A549 (cell line): Measurements from ENCODE around the gene LRRC4C. TPM values are rescaled to one million over a fixed set of nuclear protein-coding genes. Genes with fewer than 3 reads are reported as not detected.

Experiments
- ATAC-seq, 2 experiments: fragments of 200-7000 bp in 1 of 2; fragments of >200 bp in 1 of 2; cut with Nextera tagmentation in 1 of 2; cut with Tn5 transposase in 1 of 2; 3 replicates each; pipeline versions ENCODE4 v1.8.0 to v1.9.1; 2018 to 2020; ENCODE audit warnings: mild to moderate bottlenecking in 1 of 2, moderate library complexity in 1 of 2
- CTCF ChIA-PET: fragments of 300-600 bp; sonication (Branson Sonifier 250); formaldehyde crosslinking; extraction: SDS; loops from one replicate; lab custom pipeline; 2021; ENCODE audit warnings: antibody characterized with exemption, inconsistent platforms; lab: Yijun Ruan, JAX
- POLR2A ChIA-PET: fragments of 350-600 bp; formaldehyde crosslinking; extraction: SDS; loops from one replicate; lab custom pipeline; 2021; ENCODE audit warnings: antibody characterized with exemption, inconsistent platforms; lab: Yijun Ruan, JAX
- DNase-seq, 2 experiments: peaks; one replicate each; pipeline versions ENCODE4 v3.0.0 to v3.0.0-alpha.2; 2011 to 2016; ENCODE audit warnings: low read depth in 1 of 2, low spot score in 1 of 2
- FAIRE-seq: peaks from 2 replicates; lab custom pipeline; 2011; peaks lifted over from hg19 to GRCh38; lab: Jason Lieb, UNC
- H3K27ac ChIP-seq, 2 experiments: fragments of >200 bp; sonication (Bioruptor Twin); formaldehyde crosslinking; 3 replicates each; pipeline ENCODE4 v1.5.1; 2016 to 2017
- H3K4me1 ChIP-seq: fragments of >200 bp; sonication (Bioruptor Twin); formaldehyde crosslinking; 3 replicates; pipeline ENCODE4 v1.6.1; 2016
- H3K4me2 ChIP-seq: fragments of >200 bp; sonication (Bioruptor Twin); formaldehyde crosslinking; 3 replicates; pipeline ENCODE4 v1.6.1; 2016
- H3K4me3 ChIP-seq: fragments of >200 bp; sonication (Bioruptor Twin); formaldehyde crosslinking; 3 replicates; pipeline ENCODE4 v1.5.1; 2016
- H3K9me3 ChIP-seq: fragments of >200 bp; sonication (Bioruptor Twin); formaldehyde crosslinking; 3 replicates; pipeline ENCODE4 v1.6.1; 2016
- BHLHE40 ChIP-seq: IDR thresholded peaks from 2 replicates; pipeline ENCODE4 v1.6.1; 2012; ENCODE audit warnings: low read depth, low read length, inconsistent platforms
- CBX8 ChIP-seq: fragments of 200-600 bp; sonication (generic); IDR thresholded peaks from 2 replicates; pipeline ENCODE4 v1.6.1; 2016
- CHD2 ChIP-seq: fragments of 150-350 bp; IDR thresholded peaks from 2 replicates; pipeline ENCODE4 v1.6.1; 2014; ENCODE audit warnings: low read length; ENCODE audit not compliant: partially characterized antibody
- FOSB ChIP-seq: fragments of 250-450 bp; sonication (Bioruptor Pico); IDR thresholded peaks from 2 replicates; pipeline ENCODE4 v1.5.0; 2020; ENCODE audit warnings: mild to moderate bottlenecking, moderate library complexity
- FOXS1 ChIP-seq: fragments of 250-450 bp; sonication (Bioruptor Pico); IDR thresholded peaks from 2 replicates; pipeline ENCODE4 v1.5.0; 2020; ENCODE audit warnings: mild to moderate bottlenecking, moderate library complexity
- HOXB13 ChIP-seq: fragments of 250-450 bp; sonication (Bioruptor Pico); IDR thresholded peaks from 2 replicates; pipeline ENCODE4 v1.5.0; 2020; ENCODE audit warnings: low read depth, mild to moderate bottlenecking, moderate library complexity
- JUN ChIP-seq, 2 experiments: fragments of >200 bp; sonication (Bioruptor Twin); formaldehyde crosslinking; IDR thresholded peaks; 2 replicates in 1 of 2; 3 replicates in 1 of 2; pipeline ENCODE4 v1.6.1; 2016 to 2017
- JUNB ChIP-seq: fragments of >200 bp; sonication (Bioruptor Twin); formaldehyde crosslinking; IDR thresholded peaks from 2 replicates; pipeline ENCODE4 v1.6.1; 2016
- KDM1A ChIP-seq: fragments of 200-600 bp; sonication (generic); IDR thresholded peaks from 2 replicates; pipeline ENCODE4 v1.6.1; 2016; ENCODE audit warnings: low read depth, mild to moderate bottlenecking
- MAZ ChIP-seq: fragments of 150-350 bp; IDR thresholded peaks from 2 replicates; pipeline ENCODE4 v1.6.1; 2014; ENCODE audit warnings: antibody characterized with exemption, low read depth, low read length, borderline replicate concordance
- MYC ChIP-seq: IDR thresholded peaks from 2 replicates; pipeline ENCODE4 v1.6.1; 2012; ENCODE audit warnings: mild to moderate bottlenecking, inconsistent platforms, low read length, improper control_type of control experiment, borderline replicate concordance
- NR3C1 ChIP-seq: fragments of >200 bp; sonication (Bioruptor Twin); formaldehyde crosslinking; IDR thresholded peaks from 3 replicates; pipeline ENCODE4 v1.6.1; 2017
- POLR2AphosphoS2 ChIP-seq: conservative IDR thresholded peaks from 2 replicates; pipeline ENCODE4 v1.6.1; 2012; ENCODE audit warnings: low read length, improper control_type of control experiment, inconsistent platforms
- RAD21 ChIP-seq, 2 experiments: fragments of >200 bp in 1 of 2; sonication (Bioruptor Twin) in 1 of 2; formaldehyde crosslinking in 1 of 2; IDR thresholded peaks in 1 of 2; conservative IDR thresholded peaks in 1 of 2; 2 replicates in 1 of 2; 3 replicates in 1 of 2; pipeline ENCODE4 v1.6.1; 2012 to 2018; ENCODE audit warnings: inconsistent platforms in 1 of 2
- RARB ChIP-seq: fragments of 250-450 bp; sonication (Bioruptor Pico); IDR thresholded peaks from 2 replicates; pipeline ENCODE4 v1.8.0; 2021; ENCODE audit warnings: mild to moderate bottlenecking, moderate library complexity
- RFX5 ChIP-seq: fragments of 450-650 bp; IDR thresholded peaks from 2 replicates; pipeline ENCODE4 v1.7.1; 2014; ENCODE audit warnings: antibody characterized with exemption, mild to moderate bottlenecking, moderate library complexity
- SMC3 ChIP-seq: fragments of >200 bp; sonication (Bioruptor Twin); formaldehyde crosslinking; IDR thresholded peaks from 3 replicates; pipeline ENCODE4 v1.6.1; 2018; ENCODE audit warnings: inconsistent platforms
- TFCP2L1 ChIP-seq: fragments of 250-450 bp; sonication (Bioruptor Pico); IDR thresholded peaks from 2 replicates; pipeline ENCODE4 v1.5.0; 2021; ENCODE audit warnings: mild to moderate bottlenecking
- ZC3H11A ChIP-seq: fragments of 450-650 bp; IDR thresholded peaks from 2 replicates; pipeline ENCODE4 v1.6.1; 2014; ENCODE audit warnings: antibody characterized with exemption, mild to moderate bottlenecking
- WGBS: methylation state at CpG from one replicate; pipeline ENCODE4 v1.1.6; 2017; ENCODE audit errors: missing lambda C conversion rate; 5-methylcytosine and 5-hydroxymethylcytosine counted together
- polyA plus RNA-seq, 4 experiments: library from polyadenylated mRNA; depleted of rRNA in 3 of 4; stranded (reverse); fragments of >200 nt; fragmentation: RNase III in 1 of 4; extraction: RNeasy Plus Mini Kit Qiagen cat#74134 plus additional on column Dnase treatment in 1 of 4; gene quantifications; 2 replicates in 3 of 4; 3 replicates in 1 of 4; pipeline ENCODE4 v1.2.3, GENCODE V29; 2011 to 2017
- TF ChIP-seq, protein P1 (sequence below): fragments of >200 bp; sonication (Bioruptor Twin); formaldehyde crosslinking; IDR thresholded peaks from 2 replicates; pipeline ENCODE4 v1.6.1; 2016
- TF ChIP-seq, protein P2 (sequence below): fragments of >200 bp; sonication (Bioruptor Twin); formaldehyde crosslinking; IDR thresholded peaks from 3 replicates; pipeline ENCODE4 v1.6.1; 2016
- TF ChIP-seq, protein P3 (sequence below): fragments of 200-600 bp; sonication (generic); IDR thresholded peaks from 2 replicates; pipeline ENCODE4 v1.6.1; 2016; ENCODE audit warnings: antibody characterized with exemption, mild to moderate bottlenecking, moderate library complexity
- TF ChIP-seq, protein P4 (sequence below): IDR thresholded peaks from 2 replicates; pipeline ENCODE4 v1.6.1; 2012

Gene LRRC4C
- polyA plus RNA-seq, 2 of the 4 experiments (the other 2 are of a cell fraction), result not detected

DNA sequence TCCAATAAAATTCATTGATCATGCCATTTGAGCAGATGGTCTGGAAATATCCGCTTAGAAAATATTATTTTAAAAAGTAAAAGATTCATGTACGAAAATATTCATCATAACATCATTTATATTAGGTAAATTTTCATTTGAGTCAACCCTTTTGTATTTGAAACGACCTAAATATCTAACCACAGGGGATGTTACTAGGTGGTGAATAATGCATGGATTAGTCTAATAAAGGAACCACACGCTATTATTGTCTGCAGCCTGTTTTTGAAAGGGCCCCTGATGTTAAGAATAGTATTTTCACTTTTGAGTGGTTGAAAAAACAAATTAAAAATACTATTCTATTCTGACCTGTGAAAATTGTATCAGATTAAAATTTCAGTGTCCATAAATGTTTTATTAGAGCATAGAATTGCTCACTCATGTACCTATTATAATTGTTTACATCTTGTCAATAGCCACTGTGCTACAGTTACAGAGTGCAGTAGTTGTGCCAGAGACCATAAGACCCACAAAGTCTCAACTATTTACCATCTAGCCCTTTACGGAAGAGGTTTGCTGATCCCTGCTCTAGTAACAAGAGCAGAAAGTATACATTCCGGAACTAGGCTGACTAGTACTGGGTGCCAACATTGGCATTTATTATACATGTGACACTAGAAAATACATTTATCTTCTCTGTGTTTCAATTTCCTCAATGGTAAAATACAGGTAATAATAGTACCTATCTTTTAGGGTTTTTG, 176.1 kb downstream of the LRRC4C start:
- CTCF ChIA-PET, result no interaction called here
- H3K4me3 ChIP-seq, result no peak overlapping the region
- TF ChIP-seq HOXB13 (CRISPR knock-in tag) (no peak), ZC3H11A (no peak), FOSB (no peak), CHD2 (no peak), FOXS1 (no peak), CBX8 (no peak), MYC (no peak), KDM1A (no peak), TFCP2L1 (no peak), BHLHE40 (no peak), SMC3 (no peak), RARB (CRISPR knock-in tag) (no peak), NR3C1 (no peak), MAZ (no peak)
- TF ChIP-seq, protein P1, sequence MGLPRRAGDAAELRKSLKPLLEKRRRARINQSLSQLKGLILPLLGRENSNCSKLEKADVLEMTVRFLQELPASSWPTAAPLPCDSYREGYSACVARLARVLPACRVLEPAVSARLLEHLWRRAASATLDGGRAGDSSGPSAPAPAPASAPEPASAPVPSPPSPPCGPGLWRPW, result no peak
- TF ChIP-seq, protein P2, sequence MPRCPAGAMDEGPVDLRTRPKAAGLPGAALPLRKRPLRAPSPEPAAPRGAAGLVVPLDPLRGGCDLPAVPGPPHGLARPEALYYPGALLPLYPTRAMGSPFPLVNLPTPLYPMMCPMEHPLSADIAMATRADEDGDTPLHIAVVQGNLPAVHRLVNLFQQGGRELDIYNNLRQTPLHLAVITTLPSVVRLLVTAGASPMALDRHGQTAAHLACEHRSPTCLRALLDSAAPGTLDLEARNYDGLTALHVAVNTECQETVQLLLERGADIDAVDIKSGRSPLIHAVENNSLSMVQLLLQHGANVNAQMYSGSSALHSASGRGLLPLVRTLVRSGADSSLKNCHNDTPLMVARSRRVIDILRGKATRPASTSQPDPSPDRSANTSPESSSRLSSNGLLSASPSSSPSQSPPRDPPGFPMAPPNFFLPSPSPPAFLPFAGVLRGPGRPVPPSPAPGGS, result no peak
- WGBS, result 29% methylated on average over 6 of the region's 6 CpGs
- DNase-seq, result no peak
- FAIRE-seq, result no peak
- H3K4me2 ChIP-seq, result no peak overlapping the region
- H3K4me1 ChIP-seq, result no peaks in the 10 kb centered on the region
- POLR2A ChIA-PET, result no interaction called here
- ATAC-seq, result no peak
- no peaks in the 10 kb centered on the region for H3K9me3 ChIP-seq
- H3K27ac ChIP-seq, result no peak overlapping the region

DNA sequence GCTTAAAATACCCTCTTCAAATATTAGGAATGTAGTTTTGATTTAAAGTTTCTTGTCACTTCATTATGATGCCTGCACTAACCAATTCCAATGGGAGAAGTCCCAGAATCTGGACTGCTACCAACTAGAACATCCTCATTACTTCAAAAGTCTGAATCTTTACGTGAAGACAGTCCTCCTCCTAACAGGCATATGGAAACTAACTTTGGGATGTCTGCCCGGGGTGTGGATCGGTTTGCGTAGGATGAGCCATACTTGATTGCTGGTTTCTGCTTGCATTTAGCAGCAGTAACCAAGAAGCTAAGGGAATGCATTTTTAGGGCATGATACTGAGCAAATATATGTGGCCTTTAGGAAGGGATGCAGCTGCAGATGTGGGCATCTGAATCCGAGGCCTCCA, 177.1 kb downstream of the LRRC4C start:
- no peak overlapping the region for H3K4me2 ChIP-seq
- no peaks in the 10 kb centered on the region for H3K4me1 ChIP-seq
- no peak for ATAC-seq
- H3K27ac ChIP-seq, result no peak overlapping the region
- CTCF ChIA-PET, result no interaction called here
- H3K4me3 ChIP-seq, result no peak overlapping the region
- H3K9me3 ChIP-seq, result no peaks in the 10 kb centered on the region
- POLR2A ChIA-PET, result no interaction called here
- no peak for DNase-seq
- WGBS, result 32% methylated on average over 5 of the region's 5 CpGs
- TF ChIP-seq, protein P3, sequence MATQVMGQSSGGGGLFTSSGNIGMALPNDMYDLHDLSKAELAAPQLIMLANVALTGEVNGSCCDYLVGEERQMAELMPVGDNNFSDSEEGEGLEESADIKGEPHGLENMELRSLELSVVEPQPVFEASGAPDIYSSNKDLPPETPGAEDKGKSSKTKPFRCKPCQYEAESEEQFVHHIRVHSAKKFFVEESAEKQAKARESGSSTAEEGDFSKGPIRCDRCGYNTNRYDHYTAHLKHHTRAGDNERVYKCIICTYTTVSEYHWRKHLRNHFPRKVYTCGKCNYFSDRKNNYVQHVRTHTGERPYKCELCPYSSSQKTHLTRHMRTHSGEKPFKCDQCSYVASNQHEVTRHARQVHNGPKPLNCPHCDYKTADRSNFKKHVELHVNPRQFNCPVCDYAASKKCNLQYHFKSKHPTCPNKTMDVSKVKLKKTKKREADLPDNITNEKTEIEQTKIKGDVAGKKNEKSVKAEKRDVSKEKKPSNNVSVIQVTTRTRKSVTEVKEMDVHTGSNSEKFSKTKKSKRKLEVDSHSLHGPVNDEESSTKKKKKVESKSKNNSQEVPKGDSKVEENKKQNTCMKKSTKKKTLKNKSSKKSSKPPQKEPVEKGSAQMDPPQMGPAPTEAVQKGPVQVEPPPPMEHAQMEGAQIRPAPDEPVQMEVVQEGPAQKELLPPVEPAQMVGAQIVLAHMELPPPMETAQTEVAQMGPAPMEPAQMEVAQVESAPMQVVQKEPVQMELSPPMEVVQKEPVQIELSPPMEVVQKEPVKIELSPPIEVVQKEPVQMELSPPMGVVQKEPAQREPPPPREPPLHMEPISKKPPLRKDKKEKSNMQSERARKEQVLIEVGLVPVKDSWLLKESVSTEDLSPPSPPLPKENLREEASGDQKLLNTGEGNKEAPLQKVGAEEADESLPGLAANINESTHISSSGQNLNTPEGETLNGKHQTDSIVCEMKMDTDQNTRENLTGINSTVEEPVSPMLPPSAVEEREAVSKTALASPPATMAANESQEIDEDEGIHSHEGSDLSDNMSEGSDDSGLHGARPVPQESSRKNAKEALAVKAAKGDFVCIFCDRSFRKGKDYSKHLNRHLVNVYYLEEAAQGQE, result no peak
- TF ChIP-seq RAD21 (conservative IDR thresholded peaks at IDR 0.05 in 1 of 2, IDR thresholded peaks at IDR 0.05 in 1 of 2) (no peak), POLR2AphosphoS2 (no peak), JUN (IDR thresholded peaks at IDR 0.05) (no peak), JUNB (no peak), RFX5 (no peak)
- TF ChIP-seq, protein P4, sequence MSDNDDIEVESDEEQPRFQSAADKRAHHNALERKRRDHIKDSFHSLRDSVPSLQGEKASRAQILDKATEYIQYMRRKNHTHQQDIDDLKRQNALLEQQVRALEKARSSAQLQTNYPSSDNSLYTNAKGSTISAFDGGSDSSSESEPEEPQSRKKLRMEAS, result no peak
- FAIRE-seq, result no peak
